ENCODE measurements around the gene CLRN2.

The CLRN2 gene

GRCh38 chr4:17480210-17480927 lies 34.6 kb upstream of the CLRN2 start:
- TF ChIP-seq ZFX (IDR thresholded peaks at IDR 0.05) = no peak
- TF ChIP-seq CTCF (conservative IDR thresholded peaks at IDR 0.05) = no peak
- H3K27ac ChIP-seq = no peak overlapping the region

GRCh38 chr4:17480955-17481354 lies 34.0 kb upstream of the CLRN2 start:
- TF ChIP-seq ZFX (IDR thresholded peaks at IDR 0.05) = no peak
- no peak for TF ChIP-seq CTCF (conservative IDR thresholded peaks at IDR 0.05)
- H3K27ac ChIP-seq = no peak overlapping the region

GRCh38 chr4:17482716-17483115 lies 32.2 kb upstream of the CLRN2 start:
- no peak for TF ChIP-seq ZFX (IDR thresholded peaks at IDR 0.05)
- no peak for TF ChIP-seq CTCF (conservative IDR thresholded peaks at IDR 0.05)
- H3K27ac ChIP-seq = no peak overlapping the region

- no peak for TF ChIP-seq ZFX (IDR thresholded peaks at IDR 0.05)
- TF ChIP-seq CTCF (conservative IDR thresholded peaks at IDR 0.05) = no peak
- no peak overlapping the region for H3K27ac ChIP-seq
Measured at GRCh38 chr4:17489123-17489522, 25.8 kb upstream of the CLRN2 start.

GRCh38 chr4:17489721-17490120 lies 25.2 kb upstream of the CLRN2 start:
- TF ChIP-seq CTCF (conservative IDR thresholded peaks at IDR 0.05) = no peak
- no peak for TF ChIP-seq ZFX (IDR thresholded peaks at IDR 0.05)
- H3K27ac ChIP-seq = peak overlapping the region; percentile 35; the same call in 1 of the 2 replicates

- H3K27ac ChIP-seq = peak overlapping the region; percentile 35; the same call in 1 of the 2 replicates
- TF ChIP-seq CTCF (conservative IDR thresholded peaks at IDR 0.05) (no peak), ZFX (IDR thresholded peaks at IDR 0.05) (no peak)
Measured at GRCh38 chr4:17490575-17491059, 24.3 kb upstream of the CLRN2 start.

GRCh38 chr4:17491196-17491595 lies 23.8 kb upstream of the CLRN2 start:
- TF ChIP-seq CTCF (conservative IDR thresholded peaks at IDR 0.05) = no peak
- TF ChIP-seq ZFX (IDR thresholded peaks at IDR 0.05) = no peak
- H3K27ac ChIP-seq = no peak overlapping the region

Measured in C4-2B (cell line).